Spleen (tissue), 11 donors: ENCODE measurements around the gene CBL. TPM values are rescaled to one million over a fixed set of nuclear protein-coding genes. Genes with fewer than 3 reads are reported as not detected.

Experiments
- DNase-seq: peaks from one replicate; pipeline ENCODE4 v3.0.0-alpha.2; 2020
- H3K27ac ChIP-seq, 8 donors: fragments of 200-600 bp; sonication (generic) in 7 of 8; 1 replicate in 4 of 8; 2 replicates in 4 of 8; pipeline versions ENCODE4 v1.5.0 to v1.8.0; 2016 to 2021; ENCODE audit warnings: inconsistent platforms in 4 of 8, mild to moderate bottlenecking in 4 of 8, moderate library complexity in 1 of 8
- H3K27me3 ChIP-seq, 7 donors: fragments of 200-600 bp; sonication (generic) in 6 of 7; replicated peaks in 1 of 7; 1 replicate in 4 of 7; 2 replicates in 3 of 7; pipeline versions ENCODE4 v1.5.0 to v1.8.0; 2016 to 2021; ENCODE audit warnings: inconsistent platforms in 3 of 7, mild to moderate bottlenecking in 1 of 7
- H3K36me3 ChIP-seq, 6 donors: fragments of 200-600 bp; sonication (generic) in 5 of 6; 1 replicate in 4 of 6; 2 replicates in 2 of 6; pipeline versions ENCODE4 v1.5.0 to v1.8.0; 2016 to 2021; ENCODE audit warnings: inconsistent platforms in 2 of 6
- H3K4me1 ChIP-seq, 6 donors: fragments of 200-600 bp; sonication (generic) in 5 of 6; 1 replicate in 3 of 6; 2 replicates in 3 of 6; pipeline versions ENCODE4 v1.5.0 to v1.8.0; 2016 to 2021; ENCODE audit warnings: inconsistent platforms in 3 of 6
- H3K4me3 ChIP-seq, 8 donors: fragments of 200-600 bp; sonication (generic) in 7 of 8; 1 replicate in 4 of 8; 2 replicates in 4 of 8; pipeline versions ENCODE4 v1.5.0 to v1.8.0; 2016 to 2021; ENCODE audit warnings: inconsistent platforms in 4 of 8, mild to moderate bottlenecking in 4 of 8, moderate library complexity in 2 of 8
- H3K9me3 ChIP-seq, 8 donors: fragments of 200-600 bp; sonication (generic) in 7 of 8; 1 replicate in 4 of 8; 2 replicates in 4 of 8; pipeline versions ENCODE4 v1.5.0 to v1.8.0; 2016 to 2021; ENCODE audit warnings: inconsistent platforms in 4 of 8
- CTCF ChIP-seq, 11 experiments: fragments of 200-600 bp in 7 of 11; fragments of 450-650 bp in 4 of 11; sonication (generic) in 4 of 11; IDR thresholded peaks in 8 of 11; conservative IDR thresholded peaks in 3 of 11; 1 replicate in 7 of 11; 2 replicates in 4 of 11; pipeline versions ENCODE4 v1.4.0 to v1.8.0; 2016 to 2021; ENCODE audit warnings: antibody characterized with exemption in 11 of 11, inconsistent platforms in 4 of 11, mild to moderate bottlenecking in 1 of 11
- POLR2A ChIP-seq, 3 donors: fragments of 450-650 bp; IDR thresholded peaks; one replicate each; pipeline ENCODE4 v1.5.1; 2017; ENCODE audit warnings: antibody characterized with exemption in 3 of 3, mild to moderate bottlenecking in 1 of 3
- POLR2AphosphoS5 ChIP-seq, 3 donors: sonication (generic); formaldehyde crosslinking; IDR thresholded peaks; one replicate each; pipeline ENCODE4 v1.5.1; 2017; ENCODE audit warnings: antibody characterized with exemption in 3 of 3
- WGBS, 5 donors: extraction: QIAGEN DNeasy Blood & Tissue Kit in 3 of 5; methylation state at CpG; one replicate each; pipeline versions ENCODE4 v1.1.5 to v1.1.7; 2013 to 2018; 5-methylcytosine and 5-hydroxymethylcytosine counted together
- intact Hi-C: fragments of 100-400 bp; cut with DNase I; formaldehyde crosslinking; loops from one replicate; pipeline ENCODE4 v1.15.0; 2023; ENCODE audit warnings: low total_unique reads
- polyA plus RNA-seq, 3 donors: library from polyadenylated mRNA; stranded (reverse); fragments of 200-250 nt; gene quantifications; one replicate each; pipeline ENCODE4 v1.2.1, GENCODE V29; 2013
- total RNA-seq, 7 donors: library from RNA; depleted of rRNA in 3 of 7; stranded (reverse); fragments of >200 nt in 3 of 7; fragmentation: NEBNext Ultra II Directional in 4 of 7; extraction: Animal tissue kit (Norgen Biotek cat#: 25700) in 4 of 7; gene quantifications; one replicate each; pipeline versions ENCODE4 v1.1.0 to v1.2.1, GENCODE V29; 2016 to 2021
- donor health status: healthy with polysubstance abuse.
- donor health status: DM: no; HTN: no; CAD: no; lungs with moderate emphysema.
- donor health status: DM: no; HTN: no; CAD: no.
- donor health status: Bipolar disorder and iron deficiency.
- donor health status: healthy.
- donor health status: DM: no; HTN: no; CAD: no.
- donor health status: DM: yes; HTN: yes; CAD: no.

CBL gene
- total and polyA plus RNA-seq, 10 donors = 9.4 to 56.3 (median 45.8) TPM

- DNase-seq = no peak
- TF ChIP-seq POLR2A (IDR thresholded peaks at IDR 0.05) (no peak), POLR2AphosphoS5 (IDR thresholded peaks at IDR 0.05) (no peak), CTCF (IDR thresholded peaks at IDR 0.05 in 8 of 11, conservative IDR thresholded peaks at IDR 0.05 in 3 of 11) (no peak)
- no peak overlapping the region for H3K4me3 ChIP-seq
- intact Hi-C loops = no loop called here
- peaks cover 0 to 59% (median 8%) of the 10 kb centered on the region in 6 donors for H3K4me1 ChIP-seq
- H3K9me3 ChIP-seq = no peaks in the 10 kb centered on the region
- peaks cover 0 to 76% (median 26%) of the 10 kb centered on the region in 6 donors for H3K36me3 ChIP-seq
- no peaks in the 10 kb centered on the region for H3K27me3 ChIP-seq
- no peak overlapping the region for H3K27ac ChIP-seq
Measured at GRCh38 chr11:119236490-119236889, 30.4 kb downstream of the CBL start.

- DNase-seq = no peak
- Histone ChIP-seq H3K4me1 (peaks cover 0 to 59% (median 8%) of the 10 kb centered on the region in 6 donors), H3K9me3 (no peaks in the 10 kb centered on the region), H3K36me3 (peaks cover 0 to 79% (median 26%) of the 10 kb centered on the region in 6 donors), H3K27ac (no peak overlapping the region), H3K27me3 (no peaks in the 10 kb centered on the region), H3K4me3 (no peak overlapping the region)
- no peak for TF ChIP-seq CTCF (IDR thresholded peaks at IDR 0.05 in 8 of 11, conservative IDR thresholded peaks at IDR 0.05 in 3 of 11)
- no peak for TF ChIP-seq POLR2A (IDR thresholded peaks at IDR 0.05)
- TF ChIP-seq POLR2AphosphoS5 (IDR thresholded peaks at IDR 0.05) = no peak
- 65 to 88% (median 84%) methylated on average over 1 of the region's 1 CpG for WGBS, 5 donors
- intact Hi-C loops = no loop called here
Measured at GRCh38 chr11:119236891-119237290, 30.8 kb downstream of the CBL start.

- DNase-seq = no peak
- TF ChIP-seq POLR2A (IDR thresholded peaks at IDR 0.05) (no peak), CTCF (IDR thresholded peaks at IDR 0.05 in 8 of 11, conservative IDR thresholded peaks at IDR 0.05 in 3 of 11) (no peak), POLR2AphosphoS5 (IDR thresholded peaks at IDR 0.05) (no peak)
- Histone ChIP-seq H3K4me3 (no peak overlapping the region), H3K27ac (no peak overlapping the region), H3K27me3 (no peaks in the 10 kb centered on the region), H3K4me1 (peaks cover 0 to 59% (median 8%) of the 10 kb centered on the region in 6 donors), H3K36me3 (peaks cover 0 to 76% (median 23%) of the 10 kb centered on the region in 6 donors), H3K9me3 (no peaks in the 10 kb centered on the region)
- intact Hi-C loops = no loop called here
Measured at GRCh38 chr11:119237515-119237914, 31.4 kb downstream of the CBL start.

GRCh38 chr11:119248750-119249670 lies 42.9 kb downstream of the CBL start:
- no peaks in the 10 kb centered on the region for H3K27me3 ChIP-seq
- intact Hi-C loops = no loop called here
- no peak for DNase-seq
- no peak overlapping the region for H3K4me3 ChIP-seq
- peaks cover 0 to 22% (median 4%) of the 10 kb centered on the region in 6 donors for H3K4me1 ChIP-seq
- WGBS, 5 donors = 90 to 92% (median 90%) methylated on average over 8 of the region's 8 CpGs
- no peaks in the 10 kb centered on the region for H3K9me3 ChIP-seq
- H3K27ac ChIP-seq = no peak overlapping the region
- H3K36me3 ChIP-seq = peaks cover 0 to 48% (median 2%) of the 10 kb centered on the region in 6 donors
- TF ChIP-seq POLR2AphosphoS5 (IDR thresholded peaks at IDR 0.05) (no peak), POLR2A (IDR thresholded peaks at IDR 0.05) (no peak), CTCF (IDR thresholded peaks at IDR 0.05 in 8 of 11, conservative IDR thresholded peaks at IDR 0.05 in 3 of 11) (no peak)
